ENCODE data around the gene SLC27A1. TPM values are rescaled to one million over a fixed set of nuclear protein-coding genes. Genes with fewer than 3 reads are reported as not detected.
A peak's percentile ranks its signal among the peaks of the same experiment; 100 is the strongest.
"Not testable (repeated sequence)": the region's sequence is repeated elsewhere in the genome, so short reads cannot be mapped to it uniquely, and the experiment has no call there.

SLC27A1 gene
- total RNA-seq, 1 donor from 2014 or later: 66.2 TPM

DNA sequence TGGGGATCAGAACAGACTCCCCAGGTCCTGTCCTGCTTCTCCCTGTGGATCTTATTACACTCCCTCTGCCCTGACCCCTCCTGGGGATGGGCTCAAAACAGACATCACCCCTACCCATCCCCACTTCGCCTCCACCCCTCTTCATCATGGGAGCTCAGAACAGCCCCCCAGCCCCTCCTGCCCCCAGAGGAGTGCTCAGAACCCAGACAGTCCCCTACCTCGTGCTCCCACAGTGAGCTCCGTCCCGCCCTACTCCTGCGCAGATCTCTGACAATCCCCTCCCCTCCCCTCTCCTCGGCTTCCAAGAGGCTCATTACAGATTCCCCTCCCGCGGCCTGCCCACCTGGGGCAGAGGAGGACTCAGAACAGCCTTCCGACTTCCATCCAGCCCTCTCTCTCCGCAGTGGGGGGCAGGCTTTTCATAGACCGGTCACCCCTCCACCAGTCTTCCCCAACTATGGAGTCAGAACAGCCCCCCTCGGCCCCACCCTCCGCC lies 15.7 kb upstream of the SLC27A1 start:
- intact Hi-C loops (cut with DNase I): loop anchor here (5.0 to 10.0 kb wide), 2 partner anchors 310 to 403 kb away; partner anchors contain the start of gene RPL18A
- ATAC-seq (no peak), DNase-seq (ENCODE audit: missing footprints) (no peak)

DNA sequence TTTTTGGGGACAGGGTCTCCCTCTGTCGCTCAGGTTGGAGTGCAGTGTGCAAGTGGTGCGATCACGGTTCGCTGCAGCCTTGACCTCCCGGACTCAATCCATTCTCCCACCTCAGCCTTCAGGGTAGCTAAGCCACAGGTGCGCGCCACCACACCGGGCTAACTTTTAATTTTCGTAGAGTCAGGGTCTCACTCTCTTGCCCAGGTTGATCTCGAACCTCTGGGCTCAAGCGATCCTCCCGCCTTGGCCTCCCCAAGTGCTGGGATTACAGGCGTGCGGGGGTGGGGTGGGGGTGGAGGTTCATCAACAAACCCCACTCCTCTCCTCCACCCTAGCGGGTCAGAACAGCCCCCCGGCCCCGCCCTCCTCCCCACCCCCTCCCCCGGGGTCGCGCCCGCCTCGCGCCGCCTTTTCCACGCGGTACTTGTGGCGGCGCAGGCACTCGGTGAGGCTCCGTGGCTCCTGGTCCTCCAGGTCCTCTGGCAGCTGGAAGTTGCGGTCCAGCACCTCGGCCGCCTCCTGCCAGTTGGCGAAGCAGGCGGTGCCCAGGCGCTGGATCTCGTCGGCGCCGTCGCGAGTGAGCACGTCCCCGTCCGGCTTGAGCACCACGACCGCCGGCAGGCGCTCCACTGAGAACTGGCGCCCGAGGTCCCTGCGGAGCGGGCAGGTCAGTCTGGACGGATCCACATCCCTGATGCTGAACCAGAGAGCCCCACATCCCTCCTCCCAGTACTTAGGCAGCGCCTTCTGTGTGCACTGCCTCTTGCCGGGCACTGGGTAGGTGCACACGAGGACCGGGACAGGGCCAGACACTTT lies 14.8 kb upstream of the SLC27A1 start:
- intact Hi-C loops (cut with DNase I): loop anchor here (10.0 kb wide), 1 partner anchor 309 kb away; no protein-coding TSS in a partner anchor
- ATAC-seq: no peak
- DNase-seq (ENCODE audit: missing footprints): no peak

GRCh38 chr19:17456127-17456526 lies 14.2 kb upstream of the SLC27A1 start:
- intact Hi-C loops (cut with DNase I): loop anchor here (10.0 kb wide), 1 partner anchor 309 kb away; no protein-coding TSS in a partner anchor
- DNase-seq (ENCODE audit: missing footprints) (no peak), ATAC-seq (no peak)

DNA sequence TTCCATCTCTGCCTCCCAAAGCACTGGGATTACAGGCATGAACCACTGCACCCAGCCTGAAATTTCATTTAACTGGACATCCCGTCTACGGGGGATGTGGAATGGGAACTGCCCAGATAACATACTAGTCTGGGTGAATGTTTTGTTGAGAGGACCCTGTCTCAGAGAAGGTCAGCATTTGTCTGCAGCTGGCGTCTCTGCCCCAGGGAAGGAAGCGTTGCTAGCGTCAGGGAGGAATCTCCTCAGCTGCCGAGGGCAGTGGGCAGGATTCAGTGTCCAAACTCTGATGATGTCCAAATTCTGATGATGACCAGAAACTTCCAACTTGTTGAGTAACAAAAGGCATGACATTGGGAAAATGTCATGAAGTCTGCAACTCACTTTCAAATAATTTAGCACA lies 12.7 kb upstream of the SLC27A1 start:
- intact Hi-C loops (cut with DNase I): loop anchor here (10.0 kb wide), 1 partner anchor 307 kb away; no protein-coding TSS in a partner anchor
- no peak for ATAC-seq
- DNase-seq (ENCODE audit: missing footprints): no peak

GRCh38 chr19:17458970-17459369 lies 11.4 kb upstream of the SLC27A1 start:
- DNase-seq (ENCODE audit: missing footprints) (no peak), ATAC-seq (no peak)
- intact Hi-C loops (cut with DNase I): loop anchor here (10.0 kb wide), 1 partner anchor 306 kb away; no protein-coding TSS in a partner anchor

- ATAC-seq (no peak), DNase-seq (ENCODE audit: missing footprints) (no peak)
- intact Hi-C loops (cut with DNase I): no loop called here
These were observed 9.7 kb upstream of the SLC27A1 start, which contains the start of gene NXNL1 for GRCh38 chr19:17460372-17461230. Gene NXNL1, minus strand, starts transcription at chr19:17460926. Its CDS starts 57 bp downstream, at chr19:17460869.

DNA sequence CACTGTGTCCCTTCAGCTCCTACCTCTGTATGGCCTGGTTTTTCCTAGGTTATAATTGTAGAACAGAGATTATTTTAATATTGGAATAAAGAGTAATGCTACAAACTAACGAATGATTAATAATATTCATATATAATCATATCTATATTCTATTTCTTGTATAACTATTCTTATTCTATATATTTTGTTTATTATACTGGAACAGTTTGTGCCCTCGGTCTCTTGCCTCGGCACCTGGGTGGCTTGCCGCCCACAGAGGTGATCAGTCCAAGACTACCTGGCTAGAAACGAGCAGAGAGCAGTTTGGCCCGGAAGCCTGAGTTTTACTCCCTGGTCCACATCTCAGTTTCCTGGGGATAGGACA lies 3.9 kb upstream of the SLC27A1 start:
- intact Hi-C loops (cut with DNase I): loop anchor here (2.0 to 5.0 kb wide), 4 partner anchors 44 to 119 kb away; partner anchors contain the start of genes CCDC194, MVB12A and PGLS
- ATAC-seq (no peak), DNase-seq (ENCODE audit: missing footprints) (no peak)

- DNase-seq (ENCODE audit: missing footprints) (no peak), ATAC-seq (no peak)
- intact Hi-C loops (cut with DNase I): loop anchor here (2.0 to 5.0 kb wide), 4 partner anchors 45 to 120 kb away; partner anchors contain the start of genes CCDC194, MVB12A and PGLS
These were observed 2.6 kb upstream of the SLC27A1 start for GRCh38 chr19:17467471-17468301.

- intact Hi-C loops (cut with DNase I): loop anchor here (5.0 kb wide), 3 partner anchors 44 to 121 kb away; partner anchors contain the start of genes MVB12A and PGLS
These were observed 1.8 kb upstream of the SLC27A1 start for GRCh38 chr19:17468302-17469091.

DNA sequence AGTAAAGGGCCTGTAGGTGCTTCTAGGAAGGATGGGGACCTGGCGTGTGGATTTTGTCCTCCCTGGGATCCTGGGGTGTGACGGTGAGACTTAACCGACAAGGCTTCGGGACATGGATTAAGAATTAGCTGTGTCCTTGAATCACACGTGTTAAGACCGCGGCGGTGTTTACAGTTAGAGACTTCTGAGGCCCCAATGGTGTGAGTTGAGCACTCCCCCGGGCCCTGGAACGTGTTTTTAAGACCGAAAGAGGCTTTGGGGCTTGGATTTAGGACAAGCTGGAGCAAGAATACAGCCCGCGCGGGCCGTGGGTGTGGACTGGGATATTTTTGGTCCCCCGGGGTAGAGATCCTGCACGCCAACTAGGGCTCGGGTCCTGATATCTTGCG lies 1.2 kb upstream of the SLC27A1 start:
- intact Hi-C loops (cut with DNase I): loop anchor here (5.0 kb wide), 3 partner anchors 43 to 122 kb away; partner anchors contain the start of genes MVB12A and PGLS
- no peak for ATAC-seq
- DNase-seq (ENCODE audit: missing footprints): no peak

More at GRCh38 chr19:17468302-17469091, 1.8 kb upstream of the SLC27A1 start:
- DNase-seq (ENCODE audit: missing footprints) (peak; percentile 89), ATAC-seq (peak; percentile 40)

DNA sequence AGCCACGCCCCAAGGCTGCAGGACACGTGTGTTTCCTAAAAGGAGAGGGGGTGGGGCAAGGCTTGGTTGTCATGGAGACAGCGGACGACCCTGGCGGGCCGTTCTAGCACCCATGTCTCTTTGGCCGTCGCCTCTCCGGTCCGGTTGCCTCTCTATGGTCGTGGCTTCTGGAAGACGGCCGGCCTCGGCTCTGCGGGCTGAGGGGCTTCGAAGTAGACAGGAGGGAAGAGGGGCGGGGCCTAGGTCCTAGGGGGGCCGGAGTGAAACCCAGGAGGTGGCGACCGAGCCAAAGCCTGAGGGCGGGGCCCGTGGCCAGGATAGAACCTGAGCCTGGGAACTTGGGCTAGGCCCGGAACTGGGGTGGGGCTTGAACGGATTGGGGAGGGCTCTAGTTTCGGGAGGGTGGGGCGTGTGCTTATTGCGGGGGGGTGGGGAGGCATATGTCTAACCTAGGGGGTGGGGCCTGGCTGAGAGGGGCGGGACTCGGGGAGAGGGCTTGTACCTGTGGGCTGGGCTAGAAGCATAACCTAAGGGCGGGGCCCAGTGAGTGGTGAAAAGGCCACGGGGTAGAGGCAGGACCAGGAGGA lies 750 bp upstream of the SLC27A1 start:
- peak; percentile 84 for ATAC-seq
- DNase-seq (ENCODE audit: missing footprints): peak; percentile 98
- intact Hi-C loops (cut with DNase I): loop anchor here (5.0 kb wide), 4 partner anchors 43 to 122 kb away; partner anchors contain the start of genes COLGALT1, MVB12A and PGLS

- DNase-seq (ENCODE audit: missing footprints): no peak
- intact Hi-C loops (cut with DNase I): loop anchor here (5.0 kb wide), 1 partner anchor 86 kb away; the partner anchor contains the start of gene COLGALT1
- ATAC-seq: no peak
These were observed 1.2 kb downstream of the SLC27A1 start for GRCh38 chr19:17471410-17472125.

DNA sequence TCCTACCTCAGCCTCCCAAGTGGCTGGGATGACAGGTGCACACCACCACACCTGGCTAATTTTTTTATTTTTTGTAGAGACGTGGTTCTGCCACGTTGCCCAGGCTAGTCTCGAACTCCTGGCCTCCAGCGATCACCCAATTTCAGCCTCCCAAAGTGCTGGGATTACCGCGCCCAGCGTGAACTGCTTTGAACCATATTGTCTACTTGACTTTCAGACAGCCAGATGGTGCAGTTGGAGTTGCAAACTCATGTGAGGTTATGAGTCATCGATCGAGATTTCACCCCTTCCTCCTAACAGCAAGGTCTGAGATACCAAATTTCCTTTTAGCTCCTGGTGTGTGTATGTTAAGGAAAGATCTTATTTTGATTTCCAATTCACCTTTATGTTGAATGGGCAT lies 2.7 kb downstream of the SLC27A1 start:
- intact Hi-C loops (cut with DNase I): loop anchor here (5.0 kb wide), 1 partner anchor 84 kb away; the partner anchor contains the start of gene COLGALT1
- ATAC-seq (no peak), DNase-seq (ENCODE audit: missing footprints) (no peak)

- intact Hi-C loops (cut with DNase I); ATAC-seq; DNase-seq (ENCODE audit: missing footprints): not testable (repeated sequence)
These were observed 4.8 kb downstream of the SLC27A1 start for GRCh38 chr19:17475011-17475540.

- intact Hi-C loops (cut with DNase I): no loop called here
- peak; percentile 79 for DNase-seq (ENCODE audit: missing footprints)
- peak; percentile 87 for ATAC-seq
These were observed 5.3 kb downstream of the SLC27A1 start for GRCh38 chr19:17475541-17476115.
